ENCODE results near the gene CCDC198. TPM values are rescaled to one million over a fixed set of nuclear protein-coding genes. Genes with fewer than 3 reads are reported as not detected.

Gene CCDC198
- polyA plus RNA-seq, 2 of the 4 experiments (the other 2 are of a cell fraction), result 8.1 to 11.6 TPM

- FAIRE-seq (no peak), DNase-seq (ENCODE audit: low read depth in 1 of 2, low spot score in 1 of 2) (no peak), ATAC-seq (no peak)
- H3K27ac ChIP-seq, result no peak overlapping the region
- no peaks in the 10 kb centered on the region for H3K4me1 ChIP-seq
- ChIA-PET POLR2A (no interaction called here), CTCF (no interaction called here)
- no peak overlapping the region for H3K4me3 ChIP-seq
- H3K4me2 ChIP-seq, result no peak overlapping the region
- TF ChIP-seq TFCP2L1 (CRISPR knock-in tag; IDR thresholded peaks at IDR 0.05), result no peak
- TF ChIP-seq CHD2 (IDR thresholded peaks at IDR 0.05; ENCODE audit: low read length, partially characterized antibody), result no peak
- TF ChIP-seq, protein P1, sequence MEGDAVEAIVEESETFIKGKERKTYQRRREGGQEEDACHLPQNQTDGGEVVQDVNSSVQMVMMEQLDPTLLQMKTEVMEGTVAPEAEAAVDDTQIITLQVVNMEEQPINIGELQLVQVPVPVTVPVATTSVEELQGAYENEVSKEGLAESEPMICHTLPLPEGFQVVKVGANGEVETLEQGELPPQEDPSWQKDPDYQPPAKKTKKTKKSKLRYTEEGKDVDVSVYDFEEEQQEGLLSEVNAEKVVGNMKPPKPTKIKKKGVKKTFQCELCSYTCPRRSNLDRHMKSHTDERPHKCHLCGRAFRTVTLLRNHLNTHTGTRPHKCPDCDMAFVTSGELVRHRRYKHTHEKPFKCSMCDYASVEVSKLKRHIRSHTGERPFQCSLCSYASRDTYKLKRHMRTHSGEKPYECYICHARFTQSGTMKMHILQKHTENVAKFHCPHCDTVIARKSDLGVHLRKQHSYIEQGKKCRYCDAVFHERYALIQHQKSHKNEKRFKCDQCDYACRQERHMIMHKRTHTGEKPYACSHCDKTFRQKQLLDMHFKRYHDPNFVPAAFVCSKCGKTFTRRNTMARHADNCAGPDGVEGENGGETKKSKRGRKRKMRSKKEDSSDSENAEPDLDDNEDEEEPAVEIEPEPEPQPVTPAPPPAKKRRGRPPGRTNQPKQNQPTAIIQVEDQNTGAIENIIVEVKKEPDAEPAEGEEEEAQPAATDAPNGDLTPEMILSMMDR (IDR thresholded peaks at IDR 0.05), result no peak
- TF ChIP-seq CBX2 (IDR thresholded peaks at IDR 0.05; ENCODE audit: borderline replicate concordance, low read depth), result no peak
- no peak for TF ChIP-seq GATA3 (IDR thresholded peaks at IDR 0.05; ENCODE audit: borderline replicate concordance)
- no peak for TF ChIP-seq PHF8 (IDR thresholded peaks at IDR 0.05; ENCODE audit: borderline replicate concordance, low read depth)
- no peak for TF ChIP-seq ZSCAN20 (CRISPR knock-in tag; IDR thresholded peaks at IDR 0.05)
- no peak for TF ChIP-seq HES2 (IDR thresholded peaks at IDR 0.05)
- no peak for TF ChIP-seq PBX3 (IDR thresholded peaks at IDR 0.05)
- TF ChIP-seq BCL3 (IDR thresholded peaks at IDR 0.05), result no peak
- no peak for TF ChIP-seq HOXB13 (CRISPR knock-in tag; IDR thresholded peaks at IDR 0.05; ENCODE audit: low read depth)
- no peak for TF ChIP-seq RCOR1 (IDR thresholded peaks at IDR 0.05; ENCODE audit: low read depth, low read length)
- TF ChIP-seq HOXA7 (CRISPR knock-in tag; IDR thresholded peaks at IDR 0.05), result no peak
- no peak for TF ChIP-seq KDM1A (IDR thresholded peaks at IDR 0.05; ENCODE audit: low read depth)
- no peak for TF ChIP-seq ESRRA (IDR thresholded peaks at IDR 0.05; ENCODE audit: borderline replicate concordance, low read length)
- no peak for TF ChIP-seq ZFP36 (IDR thresholded peaks at IDR 0.05; ENCODE audit: borderline replicate concordance, partially characterized antibody)
- TF ChIP-seq E2F6 (IDR thresholded peaks at IDR 0.05; ENCODE audit: borderline replicate concordance, low read depth), result no peak
- no peak for TF ChIP-seq RFX5 (IDR thresholded peaks at IDR 0.05)
- peaks cover 3% of the 10 kb centered on the region; the same call in 1 of the 3 replicates for H3K9me3 ChIP-seq
These were observed 57.7 kb downstream of the CCDC198 start for GRCh38 chr14:57435923-57436322.

DNA sequence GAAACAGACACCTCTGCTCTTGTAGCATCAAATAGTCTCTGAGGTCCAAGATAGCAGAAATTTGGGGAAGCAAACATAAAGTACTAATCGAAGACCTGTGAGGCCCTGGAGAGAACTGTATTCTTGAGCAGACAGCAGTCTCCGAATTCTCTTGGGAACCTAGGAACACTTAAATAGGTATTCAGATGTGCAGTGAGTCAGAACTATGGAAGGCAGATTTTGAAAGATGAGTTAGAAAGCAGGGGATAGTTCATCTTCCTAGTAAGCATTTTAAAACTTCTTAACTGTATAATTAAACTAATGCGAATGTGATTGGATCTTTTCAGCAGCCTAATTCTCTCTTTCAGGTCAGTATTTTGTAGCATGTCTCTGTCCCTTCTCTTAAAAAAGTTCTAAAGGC, 72.7 kb downstream of the CCDC198 start:
- no peak overlapping the region for H3K4me3 ChIP-seq
- no peaks in the 10 kb centered on the region for H3K9me3 ChIP-seq
- CTCF ChIA-PET, result interaction anchor here (0.8 kb wide), 1 partner anchor 14 kb away, joined by 3 read pairs; no protein-coding TSS in a partner anchor
- POLR2A ChIA-PET, result no interaction called here
- ATAC-seq (no peak), DNase-seq (ENCODE audit: low read depth in 1 of 2, low spot score in 1 of 2) (no peak), FAIRE-seq (no peak)
- no peaks in the 10 kb centered on the region for H3K4me1 ChIP-seq
- TF ChIP-seq HOXB13 (CRISPR knock-in tag; IDR thresholded peaks at IDR 0.05; ENCODE audit: low read depth) (no peak), MAZ (IDR thresholded peaks at IDR 0.05; ENCODE audit: borderline replicate concordance, low read depth, low read length) (no peak), GATA3 (IDR thresholded peaks at IDR 0.05; ENCODE audit: borderline replicate concordance) (no peak), CEBPB (IDR thresholded peaks at IDR 0.05) (no peak), RARB (CRISPR knock-in tag; IDR thresholded peaks at IDR 0.05) (no peak), RAD21 (conservative IDR thresholded peaks at IDR 0.05 in 1 of 2, IDR thresholded peaks at IDR 0.05 in 1 of 2) (no peak), NR3C1 (IDR thresholded peaks at IDR 0.05) (no peak), JUN (IDR thresholded peaks at IDR 0.05) (no peak), MAFK (IDR thresholded peaks at IDR 0.05; ENCODE audit: partially characterized antibody) (no peak), NPAS2 (CRISPR knock-in tag; IDR thresholded peaks at IDR 0.05; ENCODE audit: borderline replicate concordance) (no peak), TFCP2L1 (CRISPR knock-in tag; IDR thresholded peaks at IDR 0.05) (no peak), HDAC2 (IDR thresholded peaks at IDR 0.05) (no peak), SREBF2 (IDR thresholded peaks at IDR 0.05) (no peak), BHLHE40 (IDR thresholded peaks at IDR 0.05; ENCODE audit: low read depth, low read length) (no peak), MYC (IDR thresholded peaks at IDR 0.05; ENCODE audit: borderline replicate concordance, low read length) (no peak), FOSL2 (IDR thresholded peaks at IDR 0.05) (no peak), FOSL2 (CRISPR knock-in tag; IDR thresholded peaks at IDR 0.05) (no peak), CHD2 (IDR thresholded peaks at IDR 0.05; ENCODE audit: low read length, partially characterized antibody) (no peak), SMC3 (IDR thresholded peaks at IDR 0.05) (no peak), ZSCAN20 (CRISPR knock-in tag; IDR thresholded peaks at IDR 0.05) (no peak), FOXS1 (CRISPR knock-in tag; IDR thresholded peaks at IDR 0.05) (no peak)
- 70% methylated on average over 3 of the region's 3 CpGs for WGBS (ENCODE audit: missing lambda C conversion rate)
- H3K27ac ChIP-seq, result no peak overlapping the region
- H3K4me2 ChIP-seq, result no peak overlapping the region

Data from A549 (cell line).